HG03108 (cell line): ENCODE results near the gene LIX1L.

Experiments used
- ATAC-seq: cut with Tn5 transposase; IDR thresholded peaks from one replicate; pipeline ENCODE4 v1.9.1; 2021; ENCODE audit warnings: moderate library complexity; ENCODE audit not compliant: unreplicated experiment

Gene LIX1L

GRCh38 chr1:145985502-145986439 is 28.0 kb upstream of the LIX1L start:
- no peak for ATAC-seq

GRCh38 chr1:145985129-145985501 is 27.3 kb upstream of the LIX1L start:
- no peak for ATAC-seq

- ATAC-seq = no peak
Measured at GRCh38 chr1:145983960-145984830, 26.4 kb upstream of the LIX1L start.

DNA sequence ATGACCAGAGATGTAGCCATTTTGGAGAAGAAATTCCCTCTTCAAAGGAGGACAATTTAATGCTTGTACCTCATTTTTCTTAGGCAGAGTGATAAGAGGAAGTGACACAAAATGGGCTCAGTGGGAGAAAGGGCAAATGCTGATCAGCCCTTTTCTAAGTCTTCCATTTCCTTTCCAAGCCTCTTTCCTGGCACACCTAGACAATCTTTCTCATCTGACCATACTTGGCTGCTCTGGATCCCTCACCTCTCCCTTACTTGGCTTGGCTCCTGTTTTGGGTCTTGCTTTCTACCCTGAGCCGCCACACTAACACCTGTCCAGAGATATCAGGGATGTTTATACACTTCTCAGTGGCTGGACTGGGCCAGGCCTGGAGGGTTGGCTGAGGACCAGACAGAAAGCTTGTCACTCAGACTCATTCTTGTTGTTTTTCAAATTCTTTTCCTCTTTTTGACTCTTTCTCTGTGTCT is 25.4 kb upstream of the LIX1L start:
- no peak for ATAC-seq

DNA sequence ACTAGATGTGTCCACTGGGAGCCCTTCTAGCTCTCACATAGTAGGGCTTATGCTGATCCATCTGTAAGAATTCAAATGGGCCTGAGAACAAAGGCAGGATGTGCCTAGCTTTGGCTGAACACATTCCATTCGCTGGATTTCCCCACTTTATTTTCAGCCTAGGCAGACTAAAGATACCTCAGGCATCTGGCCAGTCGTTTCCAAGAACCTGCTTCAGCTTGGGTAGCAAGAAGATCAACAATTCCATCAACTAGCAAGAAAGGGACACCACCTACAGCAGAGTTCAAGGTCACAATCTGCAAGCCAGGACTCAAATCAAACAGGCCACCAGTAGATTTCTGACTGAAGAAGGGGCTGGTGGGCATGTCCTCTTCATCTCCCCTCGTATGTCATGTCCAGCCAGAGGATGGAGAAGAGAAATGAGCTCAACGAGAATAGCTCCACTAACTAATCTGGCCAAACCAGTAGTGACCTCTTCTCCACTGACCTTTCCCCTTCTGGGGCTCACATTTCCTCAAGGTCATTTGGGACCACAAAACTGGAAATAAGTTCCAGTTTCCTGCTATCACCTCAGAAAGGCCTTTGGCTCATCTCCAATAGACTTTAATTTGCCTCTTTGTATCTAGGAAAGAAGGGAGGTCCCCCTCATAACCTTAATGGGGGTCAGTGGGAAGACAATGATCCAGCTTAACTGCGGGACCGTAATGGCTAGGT is 24.4 kb upstream of the LIX1L start:
- no peak for ATAC-seq

- ATAC-seq = no peak
Measured at GRCh38 chr1:145980457-145980994, 22.7 kb upstream of the LIX1L start.

- peak; percentile 43 for ATAC-seq
Measured at GRCh38 chr1:145979746-145980456, 22.1 kb upstream of the LIX1L start.

GRCh38 chr1:145978854-145979745 is 21.3 kb upstream of the LIX1L start:
- peak; percentile 84 for ATAC-seq

GRCh38 chr1:145978471-145978853 is 20.6 kb upstream of the LIX1L start:
- no peak for ATAC-seq

DNA sequence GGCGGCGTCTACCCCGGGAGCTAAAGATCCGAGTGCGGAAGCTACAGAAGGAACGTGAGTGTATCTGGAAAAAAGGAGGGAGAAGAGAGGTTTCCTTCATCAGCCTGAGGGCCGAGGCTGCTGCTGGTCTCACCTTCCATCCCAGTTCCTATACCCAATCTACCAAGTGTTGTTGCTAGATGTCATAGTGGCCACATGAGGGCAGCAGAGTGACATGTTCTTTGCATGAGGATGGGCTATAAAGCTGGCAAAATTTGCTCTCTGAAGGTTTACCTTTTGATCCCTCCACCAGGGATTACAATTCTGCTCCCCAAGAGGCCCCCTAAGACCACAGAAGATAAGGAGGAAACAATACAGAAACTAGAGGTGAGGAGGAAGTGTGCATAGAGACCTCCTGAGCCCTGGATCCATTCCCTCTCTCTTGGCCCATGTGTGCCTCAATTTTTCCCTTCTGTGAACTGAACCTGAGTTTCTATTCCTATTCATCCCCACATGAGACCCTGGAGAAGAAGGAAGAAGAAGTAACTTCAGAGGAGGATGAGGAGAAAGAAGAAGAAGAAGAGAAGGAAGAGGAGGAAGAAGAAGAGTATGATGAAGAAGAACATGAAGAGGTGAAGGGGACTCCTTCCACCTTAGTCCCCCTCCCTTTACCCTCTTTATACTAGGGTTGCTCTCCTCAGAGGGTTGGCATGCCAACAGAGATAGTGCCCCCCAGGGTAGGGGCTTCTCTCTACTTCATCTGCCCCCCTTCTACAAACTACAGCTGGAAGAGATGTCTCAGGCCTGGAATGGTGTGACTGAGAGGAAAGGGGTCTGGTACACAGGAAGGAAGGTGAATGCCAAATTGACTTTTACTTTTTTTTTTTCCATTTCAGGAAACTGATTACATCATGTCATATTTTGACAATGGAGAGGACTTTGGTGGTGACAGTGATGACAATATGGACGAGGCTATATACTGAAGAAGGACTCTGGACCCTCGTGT is 20.0 kb upstream of the LIX1L start:
- no peak for ATAC-seq

DNA sequence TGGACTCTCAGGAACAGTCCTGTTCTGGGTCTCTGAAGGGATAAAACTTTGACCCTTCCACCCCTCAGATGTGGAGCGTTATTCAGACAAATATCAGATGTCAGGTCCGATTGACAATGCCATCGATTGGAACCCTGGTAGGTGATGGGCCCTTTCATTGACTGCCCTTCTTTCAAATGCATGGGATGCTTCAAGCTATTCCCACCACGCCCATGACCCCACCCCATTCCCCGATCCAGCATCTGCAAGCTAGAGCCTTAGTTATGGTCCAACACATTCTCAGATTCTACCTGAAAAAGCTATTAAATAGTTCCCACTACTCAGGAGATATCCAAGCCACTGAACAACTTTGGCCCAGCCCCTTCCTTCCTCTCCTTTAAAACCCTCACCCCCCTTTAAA is 19.2 kb upstream of the LIX1L start:
- no peak for ATAC-seq

DNA sequence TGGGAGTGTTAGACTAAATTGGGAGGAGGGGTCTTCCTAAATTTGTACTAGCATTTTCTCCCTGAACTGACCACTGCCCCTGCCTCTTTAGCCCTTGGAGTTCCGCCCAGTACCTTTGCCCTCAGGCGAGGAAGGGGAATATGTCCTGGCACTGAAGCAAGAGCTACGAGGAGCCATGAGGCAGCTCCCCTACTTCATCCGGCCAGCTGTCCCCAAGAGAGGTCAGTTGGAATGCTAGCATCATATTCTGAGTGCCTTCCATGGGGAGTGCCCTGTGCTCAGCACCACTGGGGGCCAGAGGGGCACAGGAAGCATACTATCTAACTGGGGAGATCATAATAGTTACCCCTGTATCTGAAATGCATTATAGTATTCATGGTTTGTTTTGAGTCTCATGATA is 17.4 kb upstream of the LIX1L start:
- ATAC-seq = no peak

DNA sequence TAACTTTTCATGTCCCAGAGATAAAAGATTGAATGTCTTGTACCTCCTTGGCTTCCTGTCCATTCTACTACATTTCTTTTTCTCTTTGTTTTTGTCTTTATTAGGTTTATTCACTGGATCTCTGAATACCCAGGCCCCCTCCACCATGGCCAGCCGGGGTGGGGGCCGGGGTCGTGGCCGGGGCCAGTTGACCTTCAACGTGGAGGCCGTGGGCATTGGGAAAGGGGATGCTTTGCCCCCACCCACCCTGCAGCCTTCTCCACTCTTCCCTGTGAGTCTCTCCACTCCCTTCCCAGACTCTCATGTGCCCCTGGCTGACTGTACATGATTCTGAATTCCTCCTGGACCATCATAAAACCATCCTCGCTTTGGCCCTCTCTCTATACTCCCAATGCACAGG is 16.9 kb upstream of the LIX1L start:
- ATAC-seq = no peak

DNA sequence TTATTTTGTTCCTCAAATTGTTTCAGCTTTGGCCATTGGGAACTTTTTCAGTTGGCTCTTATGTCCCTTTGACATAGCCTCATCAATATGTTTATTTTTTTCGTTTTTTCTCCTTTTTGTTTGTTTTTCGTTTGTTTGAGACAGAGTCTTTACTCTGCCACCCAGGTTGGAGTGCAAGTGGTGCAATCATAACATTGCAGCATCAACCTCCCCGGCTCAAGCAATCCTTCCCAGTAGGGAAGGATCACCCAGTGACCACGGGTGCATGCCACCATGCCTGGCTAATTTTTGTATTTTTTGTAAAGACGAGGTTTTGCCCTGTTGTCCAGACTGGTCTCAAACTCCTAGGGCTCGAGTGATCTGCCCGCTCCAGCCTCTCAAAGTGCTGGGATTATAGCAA is 14.8 kb upstream of the LIX1L start:
- no peak for ATAC-seq

DNA sequence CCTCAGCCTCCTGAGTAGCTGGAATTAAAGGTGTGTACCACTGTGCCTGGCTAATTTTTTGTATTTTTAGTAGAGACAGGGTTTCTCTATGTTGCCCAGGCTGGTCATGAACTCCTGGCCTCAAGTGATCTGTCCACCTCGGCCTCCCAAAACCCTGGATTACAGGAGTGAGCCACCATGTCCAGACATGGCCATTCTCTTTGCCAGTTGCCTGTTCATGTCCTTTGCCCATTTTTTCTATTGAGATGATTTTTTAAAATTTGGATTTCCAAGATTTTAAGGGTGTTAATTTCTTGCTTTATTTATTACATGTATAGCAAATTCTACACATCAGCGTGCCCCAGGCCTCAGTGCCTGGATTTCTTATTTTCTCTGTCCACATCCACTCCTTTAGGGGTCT is 9.5 kb upstream of the LIX1L start:
- no peak for ATAC-seq

DNA sequence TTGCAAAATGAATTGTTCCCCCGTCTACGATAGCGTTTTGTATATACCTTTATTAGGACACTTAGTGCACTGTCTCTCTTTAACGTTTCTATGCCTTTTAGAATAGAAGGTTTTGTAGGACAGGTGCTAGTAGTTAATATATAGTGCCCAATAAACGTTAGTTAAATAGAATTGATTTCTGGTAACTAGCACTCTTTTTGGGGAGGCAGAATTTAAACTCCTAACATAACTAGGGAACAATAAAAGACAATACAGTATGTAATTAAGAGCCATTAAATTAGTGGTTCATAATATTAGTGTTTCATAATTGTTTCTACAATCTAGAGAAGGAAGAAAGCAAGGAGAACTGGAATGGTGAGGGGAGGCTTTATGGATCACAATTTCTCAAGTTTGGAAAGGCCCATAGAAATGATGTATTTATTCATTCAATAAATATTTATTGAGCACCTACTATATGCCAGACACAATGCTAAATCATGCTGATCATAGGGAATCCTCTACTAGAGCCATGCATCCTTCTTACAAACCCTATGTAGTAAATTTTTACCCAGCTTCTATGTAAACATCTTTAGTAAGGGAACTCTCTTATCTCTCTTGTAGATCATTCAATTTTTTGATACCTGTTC is 7.4 kb upstream of the LIX1L start:
- no peak for ATAC-seq

GRCh38 chr1:145964328-145965118 is 6.7 kb upstream of the LIX1L start, which contains the start of the genes ANKRD34A and POLR3GL:
ANKRD34A (minus strand) TSS chr1:145964575; CDS start chr1:145961759, 2,816 bp downstream.
POLR3GL (plus strand) TSS chr1:145964690; CDS start chr1:145974866, 10,176 bp downstream.
- peak; percentile 89 for ATAC-seq
